ENCODE results near the gene GREB1L. TPM values are rescaled to one million over a fixed set of nuclear protein-coding genes. Genes with fewer than 3 reads are reported as not detected.

The GREB1L gene
- total RNA-seq, 1 experiment from 2014 or later, result 0.26 TPM

DNA sequence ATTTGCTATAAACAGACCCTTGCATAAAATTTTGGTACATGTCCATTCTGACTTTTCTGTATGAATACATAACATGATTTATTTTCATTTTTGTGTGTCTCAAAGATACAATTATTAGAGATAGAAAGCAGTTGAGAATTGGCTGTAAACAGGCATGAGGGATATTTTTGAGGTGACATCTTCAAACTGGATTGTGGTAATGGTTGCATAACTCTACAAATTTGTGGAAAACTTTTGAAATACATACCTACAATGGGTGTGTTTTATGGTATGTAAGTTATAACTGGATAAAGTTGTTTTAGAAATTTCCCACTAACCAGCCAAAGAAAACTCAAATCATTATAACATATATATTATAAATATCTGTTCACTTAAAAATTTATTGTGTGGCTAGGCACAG lies 39.6 kb downstream of the GREB1L start:
- Mint-ChIP-seq H3K4me1 (no peaks in the 10 kb centered on the region), H3K27me3 (ENCODE audit: low read depth) (no peaks in the 10 kb centered on the region), H3K27ac (no peak overlapping the region), H3K4me3 (no peak overlapping the region), H3K36me3 (no peaks in the 10 kb centered on the region), H3K9me3 (peaks cover 4% of the 10 kb centered on the region)
- no peak for ATAC-seq
- no peak for DNase-seq (ENCODE audit: low spot score)
- ChIA-PET CTCF (no interaction called here), POLR2A (no interaction called here)
- TF ChIP-seq ZNF671 (CRISPR knock-in tag; IDR thresholded peaks at IDR 0.05) (no peak), NFE2L1 (CRISPR knock-in tag; IDR thresholded peaks at IDR 0.05) (no peak), EMX1 (CRISPR knock-in tag; IDR thresholded peaks at IDR 0.05) (no peak), SMAD3 (CRISPR knock-in tag; IDR thresholded peaks at IDR 0.05; ENCODE audit: borderline replicate concordance) (no peak), SOX15 (CRISPR knock-in tag; IDR thresholded peaks at IDR 0.05) (no peak), TEAD4 (CRISPR knock-in tag; IDR thresholded peaks at IDR 0.05) (no peak)

DNA sequence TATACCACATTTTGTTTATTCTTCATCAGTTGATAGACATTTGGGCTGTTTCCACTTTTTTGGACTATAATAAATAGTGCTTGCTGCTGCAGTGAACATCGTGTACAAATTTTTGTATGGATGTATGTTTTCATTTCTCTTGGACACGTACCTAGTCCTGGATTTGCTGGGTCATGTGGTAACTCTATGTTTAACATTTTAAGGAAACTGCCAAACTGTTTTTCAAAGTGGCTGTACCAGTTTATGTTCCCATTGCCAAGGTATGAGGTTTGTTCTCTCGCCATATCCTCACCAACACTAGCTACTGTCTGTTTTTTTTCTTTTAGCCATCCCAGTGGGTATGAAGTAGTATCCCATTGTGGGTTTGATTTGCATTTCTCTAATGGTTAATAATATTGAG lies 42.5 kb downstream of the GREB1L start:
- ChIA-PET POLR2A (no interaction called here), CTCF (no interaction called here)
- no peaks in the 10 kb centered on the region for H3K36me3 Mint-ChIP-seq
- H3K9me3 Mint-ChIP-seq, result no peaks in the 10 kb centered on the region; the same call in 1 of the 2 replicates
- no peak overlapping the region for H3K27ac Mint-ChIP-seq
- no peak overlapping the region for H3K4me3 Mint-ChIP-seq
- H3K27me3 Mint-ChIP-seq (ENCODE audit: low read depth), result no peaks in the 10 kb centered on the region
- DNase-seq (ENCODE audit: low spot score), result no peak
- no peak for ATAC-seq
- no peak for TF ChIP-seq ZNF263 (CRISPR knock-in tag; IDR thresholded peaks at IDR 0.05; ENCODE audit: low read depth)
- TF ChIP-seq JAZF1 (CRISPR knock-in tag; IDR thresholded peaks at IDR 0.05), result no peak
- no peak for TF ChIP-seq ZNF317 (CRISPR knock-in tag; IDR thresholded peaks at IDR 0.05; ENCODE audit: borderline replicate concordance, low read depth)
- TF ChIP-seq, protein P1, sequence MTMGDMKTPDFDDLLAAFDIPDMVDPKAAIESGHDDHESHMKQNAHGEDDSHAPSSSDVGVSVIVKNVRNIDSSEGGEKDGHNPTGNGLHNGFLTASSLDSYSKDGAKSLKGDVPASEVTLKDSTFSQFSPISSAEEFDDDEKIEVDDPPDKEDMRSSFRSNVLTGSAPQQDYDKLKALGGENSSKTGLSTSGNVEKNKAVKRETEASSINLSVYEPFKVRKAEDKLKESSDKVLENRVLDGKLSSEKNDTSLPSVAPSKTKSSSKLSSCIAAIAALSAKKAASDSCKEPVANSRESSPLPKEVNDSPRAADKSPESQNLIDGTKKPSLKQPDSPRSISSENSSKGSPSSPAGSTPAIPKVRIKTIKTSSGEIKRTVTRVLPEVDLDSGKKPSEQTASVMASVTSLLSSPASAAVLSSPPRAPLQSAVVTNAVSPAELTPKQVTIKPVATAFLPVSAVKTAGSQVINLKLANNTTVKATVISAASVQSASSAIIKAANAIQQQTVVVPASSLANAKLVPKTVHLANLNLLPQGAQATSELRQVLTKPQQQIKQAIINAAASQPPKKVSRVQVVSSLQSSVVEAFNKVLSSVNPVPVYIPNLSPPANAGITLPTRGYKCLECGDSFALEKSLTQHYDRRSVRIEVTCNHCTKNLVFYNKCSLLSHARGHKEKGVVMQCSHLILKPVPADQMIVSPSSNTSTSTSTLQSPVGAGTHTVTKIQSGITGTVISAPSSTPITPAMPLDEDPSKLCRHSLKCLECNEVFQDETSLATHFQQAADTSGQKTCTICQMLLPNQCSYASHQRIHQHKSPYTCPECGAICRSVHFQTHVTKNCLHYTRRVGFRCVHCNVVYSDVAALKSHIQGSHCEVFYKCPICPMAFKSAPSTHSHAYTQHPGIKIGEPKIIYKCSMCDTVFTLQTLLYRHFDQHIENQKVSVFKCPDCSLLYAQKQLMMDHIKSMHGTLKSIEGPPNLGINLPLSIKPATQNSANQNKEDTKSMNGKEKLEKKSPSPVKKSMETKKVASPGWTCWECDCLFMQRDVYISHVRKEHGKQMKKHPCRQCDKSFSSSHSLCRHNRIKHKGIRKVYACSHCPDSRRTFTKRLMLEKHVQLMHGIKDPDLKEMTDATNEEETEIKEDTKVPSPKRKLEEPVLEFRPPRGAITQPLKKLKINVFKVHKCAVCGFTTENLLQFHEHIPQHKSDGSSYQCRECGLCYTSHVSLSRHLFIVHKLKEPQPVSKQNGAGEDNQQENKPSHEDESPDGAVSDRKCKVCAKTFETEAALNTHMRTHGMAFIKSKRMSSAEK (CRISPR knock-in tag; IDR thresholded peaks at IDR 0.05; ENCODE audit: borderline replicate concordance), result no peak
- TF ChIP-seq, protein P2, sequence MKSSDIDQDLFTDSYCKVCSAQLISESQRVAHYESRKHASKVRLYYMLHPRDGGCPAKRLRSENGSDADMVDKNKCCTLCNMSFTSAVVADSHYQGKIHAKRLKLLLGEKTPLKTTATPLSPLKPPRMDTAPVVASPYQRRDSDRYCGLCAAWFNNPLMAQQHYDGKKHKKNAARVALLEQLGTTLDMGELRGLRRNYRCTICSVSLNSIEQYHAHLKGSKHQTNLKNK (CRISPR knock-in tag; IDR thresholded peaks at IDR 0.05), result no peak
- no peak for TF ChIP-seq ETV6 (CRISPR knock-in tag; IDR thresholded peaks at IDR 0.05)
- H3K4me1 Mint-ChIP-seq, result no peaks in the 10 kb centered on the region

DNA sequence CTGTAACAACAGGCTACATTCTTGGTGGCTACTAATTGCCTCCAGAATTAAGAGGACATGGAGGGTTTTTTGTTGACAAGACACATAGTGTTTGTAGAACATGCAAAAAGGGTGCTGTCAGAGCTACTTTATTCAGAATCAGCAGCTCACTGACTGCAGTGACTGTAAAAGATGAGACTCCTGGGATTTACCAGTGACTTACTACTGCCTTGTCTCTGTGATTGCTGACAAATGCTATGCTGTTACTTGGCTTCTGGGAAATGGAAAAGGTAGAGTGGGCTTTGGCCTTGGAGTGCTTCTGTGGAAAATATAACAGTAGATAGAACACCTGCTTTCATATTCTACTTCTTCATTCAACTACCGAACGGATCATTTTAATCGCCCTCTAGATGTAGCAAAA lies 47.8 kb downstream of the GREB1L start:
- H3K27me3 Mint-ChIP-seq (ENCODE audit: low read depth), result no peaks in the 10 kb centered on the region; the same call in 1 of the 2 replicates
- DNase-seq (ENCODE audit: low spot score) (no peak), ATAC-seq (no peak)
- no peaks in the 10 kb centered on the region for H3K36me3 Mint-ChIP-seq
- 0 out of 2 replicates have a peak, but pooled peaks have one; percentile 39 for TF ChIP-seq ZNF317 (CRISPR knock-in tag; IDR thresholded peaks at IDR 0.05; ENCODE audit: borderline replicate concordance, low read depth)
- TF ChIP-seq MYBL2 (CRISPR knock-in tag; IDR thresholded peaks at IDR 0.05), result no peak
- H3K27ac Mint-ChIP-seq, result no peak overlapping the region
- H3K4me3 Mint-ChIP-seq, result no peak overlapping the region
- H3K4me1 Mint-ChIP-seq, result 0 out of 2 replicates have a peak, but pooled peaks cover 4% of the 10 kb centered on the region
- no peaks in the 10 kb centered on the region for H3K9me3 Mint-ChIP-seq
- ChIA-PET CTCF (no interaction called here), POLR2A (no interaction called here)

DNA sequence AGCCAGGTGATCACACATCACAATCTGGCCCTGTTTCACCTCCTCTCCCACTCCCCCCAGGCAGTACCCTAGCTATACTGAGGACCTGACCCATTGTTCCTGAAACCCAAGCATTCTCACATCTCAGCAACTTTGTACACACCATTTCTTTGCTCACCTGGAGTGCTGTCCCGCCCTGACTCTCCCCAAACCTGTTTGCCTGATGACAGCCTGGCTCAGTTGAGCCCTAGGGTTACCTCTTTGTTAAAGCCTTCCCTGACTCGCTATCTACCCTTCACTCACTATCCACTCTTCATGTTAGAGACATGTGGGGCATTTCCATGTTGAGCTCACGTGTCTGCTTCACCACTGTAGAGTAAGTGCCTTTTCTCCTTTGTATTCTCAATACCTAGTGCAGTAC lies 49.1 kb downstream of the GREB1L start:
- H3K27me3 Mint-ChIP-seq (ENCODE audit: low read depth), result no peaks in the 10 kb centered on the region; the same call in 1 of the 2 replicates
- H3K4me3 Mint-ChIP-seq, result no peak overlapping the region
- peaks cover 2% of the 10 kb centered on the region; the same call in 1 of the 2 replicates for H3K9me3 Mint-ChIP-seq
- H3K4me1 Mint-ChIP-seq, result peaks cover 11% of the 10 kb centered on the region
- CTCF ChIA-PET, result interaction anchor here (2.0 kb wide), 1 partner anchor 24 kb away, joined by 4 read pairs; no protein-coding TSS in a partner anchor
- no peak overlapping the region for H3K27ac Mint-ChIP-seq
- H3K36me3 Mint-ChIP-seq, result no peaks in the 10 kb centered on the region
- DNase-seq (ENCODE audit: low spot score) (no peak), ATAC-seq (no peak)
- TF ChIP-seq, protein P3, sequence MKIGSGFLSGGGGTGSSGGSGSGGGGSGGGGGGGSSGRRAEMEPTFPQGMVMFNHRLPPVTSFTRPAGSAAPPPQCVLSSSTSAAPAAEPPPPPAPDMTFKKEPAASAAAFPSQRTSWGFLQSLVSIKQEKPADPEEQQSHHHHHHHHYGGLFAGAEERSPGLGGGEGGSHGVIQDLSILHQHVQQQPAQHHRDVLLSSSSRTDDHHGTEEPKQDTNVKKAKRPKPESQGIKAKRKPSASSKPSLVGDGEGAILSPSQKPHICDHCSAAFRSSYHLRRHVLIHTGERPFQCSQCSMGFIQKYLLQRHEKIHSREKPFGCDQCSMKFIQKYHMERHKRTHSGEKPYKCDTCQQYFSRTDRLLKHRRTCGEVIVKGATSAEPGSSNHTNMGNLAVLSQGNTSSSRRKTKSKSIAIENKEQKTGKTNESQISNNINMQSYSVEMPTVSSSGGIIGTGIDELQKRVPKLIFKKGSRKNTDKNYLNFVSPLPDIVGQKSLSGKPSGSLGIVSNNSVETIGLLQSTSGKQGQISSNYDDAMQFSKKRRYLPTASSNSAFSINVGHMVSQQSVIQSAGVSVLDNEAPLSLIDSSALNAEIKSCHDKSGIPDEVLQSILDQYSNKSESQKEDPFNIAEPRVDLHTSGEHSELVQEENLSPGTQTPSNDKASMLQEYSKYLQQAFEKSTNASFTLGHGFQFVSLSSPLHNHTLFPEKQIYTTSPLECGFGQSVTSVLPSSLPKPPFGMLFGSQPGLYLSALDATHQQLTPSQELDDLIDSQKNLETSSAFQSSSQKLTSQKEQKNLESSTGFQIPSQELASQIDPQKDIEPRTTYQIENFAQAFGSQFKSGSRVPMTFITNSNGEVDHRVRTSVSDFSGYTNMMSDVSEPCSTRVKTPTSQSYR (CRISPR knock-in tag; IDR thresholded peaks at IDR 0.05), result no peak
- TF ChIP-seq, protein P4, sequence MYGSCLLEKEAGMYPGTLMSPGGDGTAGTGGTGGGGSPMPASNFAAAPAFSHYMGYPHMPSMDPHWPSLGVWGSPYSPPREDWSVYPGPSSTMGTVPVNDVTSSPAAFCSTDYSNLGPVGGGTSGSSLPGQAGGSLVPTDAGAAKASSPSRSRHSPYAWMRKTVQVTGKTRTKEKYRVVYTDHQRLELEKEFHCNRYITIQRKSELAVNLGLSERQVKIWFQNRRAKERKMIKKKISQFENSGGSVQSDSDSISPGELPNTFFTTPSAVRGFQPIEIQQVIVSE (CRISPR knock-in tag; IDR thresholded peaks at IDR 0.05; ENCODE audit: borderline replicate concordance), result no peak
- TF ChIP-seq, protein P5, sequence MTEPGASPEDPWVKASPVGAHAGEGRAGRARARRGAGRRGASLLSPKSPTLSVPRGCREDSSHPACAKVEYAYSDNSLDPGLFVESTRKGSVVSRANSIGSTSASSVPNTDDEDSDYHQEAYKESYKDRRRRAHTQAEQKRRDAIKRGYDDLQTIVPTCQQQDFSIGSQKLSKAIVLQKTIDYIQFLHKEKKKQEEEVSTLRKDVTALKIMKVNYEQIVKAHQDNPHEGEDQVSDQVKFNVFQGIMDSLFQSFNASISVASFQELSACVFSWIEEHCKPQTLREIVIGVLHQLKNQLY (CRISPR knock-in tag; IDR thresholded peaks at IDR 0.05), result no peak
- TF ChIP-seq MXD4 (CRISPR knock-in tag; IDR thresholded peaks at IDR 0.05; ENCODE audit: borderline replicate concordance) (no peak), HMGA2 (CRISPR knock-in tag; IDR thresholded peaks at IDR 0.05) (no peak), ZNF671 (CRISPR knock-in tag; IDR thresholded peaks at IDR 0.05) (no peak), EMX1 (CRISPR knock-in tag; IDR thresholded peaks at IDR 0.05) (no peak)
- TF ChIP-seq, protein P6, sequence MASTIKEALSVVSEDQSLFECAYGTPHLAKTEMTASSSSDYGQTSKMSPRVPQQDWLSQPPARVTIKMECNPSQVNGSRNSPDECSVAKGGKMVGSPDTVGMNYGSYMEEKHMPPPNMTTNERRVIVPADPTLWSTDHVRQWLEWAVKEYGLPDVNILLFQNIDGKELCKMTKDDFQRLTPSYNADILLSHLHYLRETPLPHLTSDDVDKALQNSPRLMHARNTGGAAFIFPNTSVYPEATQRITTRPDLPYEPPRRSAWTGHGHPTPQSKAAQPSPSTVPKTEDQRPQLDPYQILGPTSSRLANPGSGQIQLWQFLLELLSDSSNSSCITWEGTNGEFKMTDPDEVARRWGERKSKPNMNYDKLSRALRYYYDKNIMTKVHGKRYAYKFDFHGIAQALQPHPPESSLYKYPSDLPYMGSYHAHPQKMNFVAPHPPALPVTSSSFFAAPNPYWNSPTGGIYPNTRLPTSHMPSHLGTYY (CRISPR knock-in tag; IDR thresholded peaks at IDR 0.05), result no peak
- POLR2A ChIA-PET, result no interaction called here

Measured in WTC11 (cell line).